GM21423 (cell line): ENCODE data around the gene FGF14.

Experiments
- ATAC-seq: cut with Tn5 transposase; IDR thresholded peaks from one replicate; pipeline ENCODE4 v1.9.1; 2021; ENCODE audit warnings: mild to moderate bottlenecking, moderate library complexity; ENCODE audit not compliant: unreplicated experiment

The FGF14 gene

GRCh38 chr13:102311901-102312300 is 89.9 kb downstream of the FGF14 start:
- no peak for ATAC-seq

GRCh38 chr13:102311419-102311796 is 90.4 kb downstream of the FGF14 start:
- no peak for ATAC-seq

- no peak for ATAC-seq
Observed at GRCh38 chr13:102310691-102311418, 91.0 kb downstream of the FGF14 start.

GRCh38 chr13:102309110-102309509 is 92.7 kb downstream of the FGF14 start:
- no peak for ATAC-seq

- ATAC-seq: no peak
Observed at GRCh38 chr13:102302534-102302933, 99.3 kb downstream of the FGF14 start.

- no peak for ATAC-seq
Observed at GRCh38 chr13:102300379-102300778, 101.5 kb downstream of the FGF14 start.

GRCh38 chr13:102299366-102299765 is 102.5 kb downstream of the FGF14 start:
- no peak for ATAC-seq

GRCh38 chr13:102298051-102298450 is 103.8 kb downstream of the FGF14 start:
- no peak for ATAC-seq

- no peak for ATAC-seq
Observed at GRCh38 chr13:102295316-102296048, 106.4 kb downstream of the FGF14 start.

GRCh38 chr13:102294407-102295018 is 107.3 kb downstream of the FGF14 start:
- no peak for ATAC-seq

- ATAC-seq: no peak
Observed at GRCh38 chr13:102293723-102294122, 108.1 kb downstream of the FGF14 start.

- no peak for ATAC-seq
Observed at GRCh38 chr13:102291587-102292218, 110.1 kb downstream of the FGF14 start.

- no peak for ATAC-seq
Observed at GRCh38 chr13:102289606-102290005, 112.2 kb downstream of the FGF14 start.

- no peak for ATAC-seq
Observed at GRCh38 chr13:102286326-102286725, 115.5 kb downstream of the FGF14 start.

- ATAC-seq: no peak
Observed at GRCh38 chr13:102280366-102280765, 121.5 kb downstream of the FGF14 start.

GRCh38 chr13:102277286-102277685 is 124.6 kb downstream of the FGF14 start:
- no peak for ATAC-seq

- no peak for ATAC-seq
Observed at GRCh38 chr13:102276404-102276803, 125.4 kb downstream of the FGF14 start.

- no peak for ATAC-seq
Observed at GRCh38 chr13:102275969-102276368, 125.9 kb downstream of the FGF14 start.

- no peak for ATAC-seq
Observed at GRCh38 chr13:102273111-102273510, 128.7 kb downstream of the FGF14 start.

GRCh38 chr13:102267191-102267590 is 134.7 kb downstream of the FGF14 start:
- no peak for ATAC-seq

GRCh38 chr13:102261809-102262208 is 140.0 kb downstream of the FGF14 start:
- ATAC-seq: no peak

GRCh38 chr13:102261316-102261715 is 140.5 kb downstream of the FGF14 start:
- no peak for ATAC-seq
